ENCODE data around the gene SIAH3.

SIAH3 gene

GRCh38 chr13:45809801-45810394 lies 41.7 kb downstream of the SIAH3 start:
- H3K4me3 ChIP-seq (ENCODE audit: low read length) = no peak overlapping the region
- no peaks in the 10 kb centered on the region for H3K27me3 ChIP-seq (ENCODE audit: control insufficient read depth, insufficient read depth, low read length)
- H3K9ac ChIP-seq (ENCODE audit: low read length) = no peak overlapping the region
- H3K4me1 ChIP-seq (ENCODE audit: control insufficient read depth, insufficient read depth, low read length) = no peaks in the 10 kb centered on the region
- H3K27ac ChIP-seq (ENCODE audit: low read depth, low read length) = no peak overlapping the region
- no peaks in the 10 kb centered on the region for H3K36me3 ChIP-seq (ENCODE audit: control insufficient read depth, insufficient read depth, low read length)

GRCh38 chr13:45808925-45809324 lies 42.6 kb downstream of the SIAH3 start:
- no peaks in the 10 kb centered on the region for H3K27me3 ChIP-seq (ENCODE audit: control insufficient read depth, insufficient read depth, low read length)
- no peak overlapping the region for H3K27ac ChIP-seq (ENCODE audit: low read depth, low read length)
- no peaks in the 10 kb centered on the region for H3K4me1 ChIP-seq (ENCODE audit: control insufficient read depth, insufficient read depth, low read length)
- no peak overlapping the region for H3K9ac ChIP-seq (ENCODE audit: low read length)
- no peaks in the 10 kb centered on the region for H3K36me3 ChIP-seq (ENCODE audit: control insufficient read depth, insufficient read depth, low read length)
- H3K4me3 ChIP-seq (ENCODE audit: low read length) = no peak overlapping the region

GRCh38 chr13:45807520-45808099 lies 43.9 kb downstream of the SIAH3 start:
- no peak overlapping the region for H3K4me3 ChIP-seq (ENCODE audit: low read length)
- H3K9ac ChIP-seq (ENCODE audit: low read length) = no peak overlapping the region
- H3K27me3 ChIP-seq (ENCODE audit: control insufficient read depth, insufficient read depth, low read length) = no peaks in the 10 kb centered on the region
- H3K4me1 ChIP-seq (ENCODE audit: control insufficient read depth, insufficient read depth, low read length) = no peaks in the 10 kb centered on the region
- no peak overlapping the region for H3K27ac ChIP-seq (ENCODE audit: low read depth, low read length)
- no peaks in the 10 kb centered on the region for H3K36me3 ChIP-seq (ENCODE audit: control insufficient read depth, insufficient read depth, low read length)

GRCh38 chr13:45800485-45800884 lies 51.1 kb downstream of the SIAH3 start:
- H3K27ac ChIP-seq (ENCODE audit: low read depth, low read length) = no peak overlapping the region
- H3K9ac ChIP-seq (ENCODE audit: low read length) = no peak overlapping the region
- no peaks in the 10 kb centered on the region for H3K36me3 ChIP-seq (ENCODE audit: control insufficient read depth, insufficient read depth, low read length)
- H3K27me3 ChIP-seq (ENCODE audit: control insufficient read depth, insufficient read depth, low read length) = no peaks in the 10 kb centered on the region
- H3K4me3 ChIP-seq (ENCODE audit: low read length) = no peak overlapping the region
- no peaks in the 10 kb centered on the region for H3K4me1 ChIP-seq (ENCODE audit: control insufficient read depth, insufficient read depth, low read length)

GRCh38 chr13:45799451-45799850 lies 52.1 kb downstream of the SIAH3 start:
- H3K4me3 ChIP-seq (ENCODE audit: low read length) = no peak overlapping the region
- no peak overlapping the region for H3K27ac ChIP-seq (ENCODE audit: low read depth, low read length)
- H3K36me3 ChIP-seq (ENCODE audit: control insufficient read depth, insufficient read depth, low read length) = no peaks in the 10 kb centered on the region
- H3K27me3 ChIP-seq (ENCODE audit: control insufficient read depth, insufficient read depth, low read length) = no peaks in the 10 kb centered on the region
- no peak overlapping the region for H3K9ac ChIP-seq (ENCODE audit: low read length)
- no peaks in the 10 kb centered on the region for H3K4me1 ChIP-seq (ENCODE audit: control insufficient read depth, insufficient read depth, low read length)

- Histone ChIP-seq H3K9ac (ENCODE audit: low read length) (no peak overlapping the region), H3K27me3 (ENCODE audit: control insufficient read depth, insufficient read depth, low read length) (no peaks in the 10 kb centered on the region), H3K27ac (ENCODE audit: low read depth, low read length) (no peak overlapping the region), H3K36me3 (ENCODE audit: control insufficient read depth, insufficient read depth, low read length) (no peaks in the 10 kb centered on the region), H3K4me3 (ENCODE audit: low read length) (no peak overlapping the region), H3K4me1 (ENCODE audit: control insufficient read depth, insufficient read depth, low read length) (no peaks in the 10 kb centered on the region)
Measured at GRCh38 chr13:45798851-45799250, 52.7 kb downstream of the SIAH3 start.

GRCh38 chr13:45796426-45797235 lies 54.9 kb downstream of the SIAH3 start:
- Histone ChIP-seq H3K4me1 (ENCODE audit: control insufficient read depth, insufficient read depth, low read length) (no peaks in the 10 kb centered on the region), H3K9ac (ENCODE audit: low read length) (no peak overlapping the region), H3K4me3 (ENCODE audit: low read length) (no peak overlapping the region), H3K27me3 (ENCODE audit: control insufficient read depth, insufficient read depth, low read length) (no peaks in the 10 kb centered on the region), H3K27ac (ENCODE audit: low read depth, low read length) (no peak overlapping the region), H3K36me3 (ENCODE audit: control insufficient read depth, insufficient read depth, low read length) (no peaks in the 10 kb centered on the region)

GRCh38 chr13:45792827-45793303 lies 58.7 kb downstream of the SIAH3 start:
- Histone ChIP-seq H3K27me3 (ENCODE audit: control insufficient read depth, insufficient read depth, low read length) (no peaks in the 10 kb centered on the region), H3K36me3 (ENCODE audit: control insufficient read depth, insufficient read depth, low read length) (no peaks in the 10 kb centered on the region), H3K4me3 (ENCODE audit: low read length) (no peak overlapping the region), H3K27ac (ENCODE audit: low read depth, low read length) (no peak overlapping the region), H3K9ac (ENCODE audit: low read length) (no peak overlapping the region), H3K4me1 (ENCODE audit: control insufficient read depth, insufficient read depth, low read length) (no peaks in the 10 kb centered on the region)

- Histone ChIP-seq H3K27ac (ENCODE audit: low read depth, low read length) (no peak overlapping the region), H3K36me3 (ENCODE audit: control insufficient read depth, insufficient read depth, low read length) (no peaks in the 10 kb centered on the region), H3K9ac (ENCODE audit: low read length) (no peak overlapping the region), H3K27me3 (ENCODE audit: control insufficient read depth, insufficient read depth, low read length) (no peaks in the 10 kb centered on the region), H3K4me1 (ENCODE audit: control insufficient read depth, insufficient read depth, low read length) (no peaks in the 10 kb centered on the region), H3K4me3 (ENCODE audit: low read length) (no peak overlapping the region)
Measured at GRCh38 chr13:45788011-45788410, 63.5 kb downstream of the SIAH3 start.

- Histone ChIP-seq H3K4me1 (ENCODE audit: control insufficient read depth, insufficient read depth, low read length) (no peaks in the 10 kb centered on the region), H3K4me3 (ENCODE audit: low read length) (no peak overlapping the region), H3K27me3 (ENCODE audit: control insufficient read depth, insufficient read depth, low read length) (no peaks in the 10 kb centered on the region), H3K36me3 (ENCODE audit: control insufficient read depth, insufficient read depth, low read length) (no peaks in the 10 kb centered on the region), H3K9ac (ENCODE audit: low read length) (no peak overlapping the region), H3K27ac (ENCODE audit: low read depth, low read length) (no peak overlapping the region)
Measured at GRCh38 chr13:45787346-45787745, 64.2 kb downstream of the SIAH3 start.

GRCh38 chr13:45786293-45786920 lies 65.1 kb downstream of the SIAH3 start:
- Histone ChIP-seq H3K4me3 (ENCODE audit: low read length) (no peak overlapping the region), H3K9ac (ENCODE audit: low read length) (no peak overlapping the region), H3K36me3 (ENCODE audit: control insufficient read depth, insufficient read depth, low read length) (no peaks in the 10 kb centered on the region), H3K4me1 (ENCODE audit: control insufficient read depth, insufficient read depth, low read length) (no peaks in the 10 kb centered on the region), H3K27me3 (ENCODE audit: control insufficient read depth, insufficient read depth, low read length) (no peaks in the 10 kb centered on the region), H3K27ac (ENCODE audit: low read depth, low read length) (no peak overlapping the region)
